AG09319 (cell line): ENCODE results near the gene GSE1.

Experiments used
- DNase-seq: peaks from one replicate; pipeline ENCODE4 v3.0.0-alpha.2; 2010; ENCODE audit warnings: low read depth; ENCODE audit errors: extremely low read depth
- CTCF ChIP-seq: IDR thresholded peaks from 2 replicates; pipeline ENCODE4 v1.5.1; 2011; ENCODE audit warnings: low read depth, mild to moderate bottlenecking, inconsistent platforms, low read length, moderate library complexity

GSE1 gene

GRCh38 chr16:85653290-85653891 lies 40.3 kb downstream of the GSE1 start:
- no peak for TF ChIP-seq CTCF
- DNase-seq, result no peak

- DNase-seq, result no peak
Observed at GRCh38 chr16:85654251-85655095, 41.4 kb downstream of the GSE1 start.

GRCh38 chr16:85655216-85656129 lies 42.4 kb downstream of the GSE1 start:
- DNase-seq, result no peak

More at GRCh38 chr16:85654251-85655095, 41.4 kb downstream of the GSE1 start:
- TF ChIP-seq CTCF, result no peak

GRCh38 chr16:85656351-85657266 lies 43.5 kb downstream of the GSE1 start:
- no peak for DNase-seq
- TF ChIP-seq CTCF, result no peak

More at GRCh38 chr16:85655216-85656129, 42.4 kb downstream of the GSE1 start:
- TF ChIP-seq CTCF, result no peak

GRCh38 chr16:85657267-85657650 lies 44.1 kb downstream of the GSE1 start:
- no peak for TF ChIP-seq CTCF
- DNase-seq, result no peak

GRCh38 chr16:85657996-85658395 lies 44.9 kb downstream of the GSE1 start:
- TF ChIP-seq CTCF, result no peak

More at GRCh38 chr16:85657996-85658395, 44.9 kb downstream of the GSE1 start:
- no peak for DNase-seq
